Measurements from ENCODE around the gene GRID1. TPM values are rescaled to one million over a fixed set of nuclear protein-coding genes. Genes with fewer than 3 reads are reported as not detected.

GRID1 gene
- total RNA-seq, 3 donors from 2014 or later = 2.3 to 8.5 (median 5.9) TPM

DNA sequence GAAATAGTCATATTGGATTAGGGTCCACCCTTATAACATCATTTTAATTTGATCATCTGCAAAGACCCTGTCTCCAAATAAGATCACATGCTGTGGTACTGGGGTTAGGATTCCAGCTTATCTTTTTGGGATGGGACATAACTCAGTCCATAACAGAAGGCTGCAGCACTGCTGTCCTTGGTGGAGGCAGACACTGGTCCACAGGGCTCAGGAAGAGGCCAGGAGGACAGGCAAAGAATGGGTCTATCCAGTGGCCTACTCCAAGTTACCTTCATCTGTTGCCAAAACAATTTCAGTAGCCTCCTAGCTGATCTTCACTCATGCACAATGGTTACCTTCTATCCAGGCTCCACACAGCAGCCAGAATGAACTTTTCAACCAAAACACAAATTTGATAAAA is 387.0 kb downstream of the GRID1 start:
- Histone ChIP-seq H3K27me3 (no peaks in the 10 kb centered on the region), H3K36me3 (no peaks in the 10 kb centered on the region), H3K27ac (no peak overlapping the region), H3K9me3 (no peaks in the 10 kb centered on the region), H3K4me1 (no peaks in the 10 kb centered on the region), H3K4me3 (no peak overlapping the region)
- intact Hi-C loops (cut with DNase I; ENCODE audit: low total_unique reads) = no loop called here
- TF ChIP-seq POLR2A (IDR thresholded peaks at IDR 0.05) (no peak), POLR2AphosphoS5 (IDR thresholded peaks at IDR 0.05) (no peak)
- TF ChIP-seq, protein P1, sequence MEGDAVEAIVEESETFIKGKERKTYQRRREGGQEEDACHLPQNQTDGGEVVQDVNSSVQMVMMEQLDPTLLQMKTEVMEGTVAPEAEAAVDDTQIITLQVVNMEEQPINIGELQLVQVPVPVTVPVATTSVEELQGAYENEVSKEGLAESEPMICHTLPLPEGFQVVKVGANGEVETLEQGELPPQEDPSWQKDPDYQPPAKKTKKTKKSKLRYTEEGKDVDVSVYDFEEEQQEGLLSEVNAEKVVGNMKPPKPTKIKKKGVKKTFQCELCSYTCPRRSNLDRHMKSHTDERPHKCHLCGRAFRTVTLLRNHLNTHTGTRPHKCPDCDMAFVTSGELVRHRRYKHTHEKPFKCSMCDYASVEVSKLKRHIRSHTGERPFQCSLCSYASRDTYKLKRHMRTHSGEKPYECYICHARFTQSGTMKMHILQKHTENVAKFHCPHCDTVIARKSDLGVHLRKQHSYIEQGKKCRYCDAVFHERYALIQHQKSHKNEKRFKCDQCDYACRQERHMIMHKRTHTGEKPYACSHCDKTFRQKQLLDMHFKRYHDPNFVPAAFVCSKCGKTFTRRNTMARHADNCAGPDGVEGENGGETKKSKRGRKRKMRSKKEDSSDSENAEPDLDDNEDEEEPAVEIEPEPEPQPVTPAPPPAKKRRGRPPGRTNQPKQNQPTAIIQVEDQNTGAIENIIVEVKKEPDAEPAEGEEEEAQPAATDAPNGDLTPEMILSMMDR (IDR thresholded peaks at IDR 0.05) = no peak
- DNase-seq (ENCODE audit: low spot score in 2 of 2) = no peak

GRCh38 chr10:85978566-85979358 is 387.8 kb downstream of the GRID1 start:
- no peak overlapping the region for H3K27ac ChIP-seq
- intact Hi-C loops (cut with DNase I; ENCODE audit: low total_unique reads) = no loop called here
- H3K9me3 ChIP-seq = no peaks in the 10 kb centered on the region
- no peak for DNase-seq (ENCODE audit: low spot score in 2 of 2)
- H3K4me1 ChIP-seq = no peaks in the 10 kb centered on the region
- TF ChIP-seq POLR2A (IDR thresholded peaks at IDR 0.05) (no peak), POLR2AphosphoS5 (IDR thresholded peaks at IDR 0.05) (no peak)
- TF ChIP-seq, protein P1 (IDR thresholded peaks at IDR 0.05) = no peak
- H3K4me3 ChIP-seq = no peak overlapping the region
- no peaks in the 10 kb centered on the region for H3K27me3 ChIP-seq
- no peaks in the 10 kb centered on the region for H3K36me3 ChIP-seq

GRCh38 chr10:85977642-85978041 is 389.0 kb downstream of the GRID1 start:
- no peaks in the 10 kb centered on the region for H3K27me3 ChIP-seq
- no peaks in the 10 kb centered on the region for H3K36me3 ChIP-seq
- no peak for DNase-seq (ENCODE audit: low spot score in 2 of 2)
- no peak overlapping the region for H3K27ac ChIP-seq
- H3K4me1 ChIP-seq = no peaks in the 10 kb centered on the region
- no peaks in the 10 kb centered on the region for H3K9me3 ChIP-seq
- H3K4me3 ChIP-seq = no peak overlapping the region
- intact Hi-C loops (cut with DNase I; ENCODE audit: low total_unique reads) = no loop called here
- TF ChIP-seq, protein P1 (IDR thresholded peaks at IDR 0.05) = no peak
- TF ChIP-seq POLR2A (IDR thresholded peaks at IDR 0.05) (no peak), POLR2AphosphoS5 (IDR thresholded peaks at IDR 0.05) (no peak)

DNA sequence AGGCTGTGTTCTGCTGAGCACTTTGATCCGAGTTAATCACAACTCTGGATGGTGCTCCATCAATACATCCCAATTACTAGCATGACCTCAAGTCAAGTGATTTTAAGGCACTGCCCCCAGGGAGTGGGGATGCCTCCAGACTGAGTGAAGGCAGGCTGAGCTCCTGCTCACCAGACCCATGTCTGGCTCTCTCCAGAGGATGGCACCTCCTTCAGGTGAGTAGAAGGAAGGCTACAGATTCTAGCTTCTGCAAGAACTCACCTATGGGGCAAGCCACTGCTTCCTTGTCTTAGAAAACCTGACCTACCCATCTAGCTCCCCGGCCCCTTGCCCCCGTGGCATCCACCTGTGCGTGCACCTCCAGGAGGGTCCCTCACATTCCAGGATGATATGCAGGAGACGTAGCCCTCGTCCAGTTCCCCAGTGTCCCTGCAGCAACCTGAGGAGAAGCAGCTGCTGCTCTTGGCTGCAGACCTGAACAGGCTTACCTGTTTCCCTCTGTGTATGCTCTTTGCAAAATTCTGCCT is 390.3 kb downstream of the GRID1 start:
- H3K4me3 ChIP-seq = no peak overlapping the region

GRCh38 chr10:85971494-85971893 is 395.1 kb downstream of the GRID1 start:
- Histone ChIP-seq H3K36me3 (no peaks in the 10 kb centered on the region), H3K27ac (no peak overlapping the region), H3K4me3 (no peak overlapping the region), H3K4me1 (no peaks in the 10 kb centered on the region), H3K27me3 (no peaks in the 10 kb centered on the region), H3K9me3 (peaks cover 0 to 22% of the 10 kb centered on the region in 2 donors)
- intact Hi-C loops (cut with DNase I; ENCODE audit: low total_unique reads) = no loop called here
- TF ChIP-seq, protein P1 (IDR thresholded peaks at IDR 0.05) = no peak
- TF ChIP-seq POLR2AphosphoS5 (IDR thresholded peaks at IDR 0.05) (no peak), POLR2A (IDR thresholded peaks at IDR 0.05) (no peak)
- DNase-seq (ENCODE audit: low spot score in 2 of 2) = no peak

More for the DNA sequence above, 390.3 kb downstream of the GRID1 start:
- Histone ChIP-seq H3K27me3 (no peaks in the 10 kb centered on the region), H3K9me3 (peaks cover 0 to 7% of the 10 kb centered on the region in 2 donors), H3K4me1 (no peaks in the 10 kb centered on the region), H3K27ac (no peak overlapping the region), H3K36me3 (no peaks in the 10 kb centered on the region)
- no peak for DNase-seq (ENCODE audit: low spot score in 2 of 2)
- TF ChIP-seq, protein P1 (IDR thresholded peaks at IDR 0.05) = no peak
- TF ChIP-seq POLR2A (IDR thresholded peaks at IDR 0.05) (no peak), POLR2AphosphoS5 (IDR thresholded peaks at IDR 0.05) (no peak)
- intact Hi-C loops (cut with DNase I; ENCODE audit: low total_unique reads) = no loop called here

All from breast epithelium (tissue), 4 donors.